GM10847 (cell line): ENCODE data around the gene RTL3.

Experiments used
- POLR2A ChIP-seq: IDR thresholded peaks from 2 replicates; pipeline ENCODE4 v1.6.1; 2011; ENCODE audit not compliant: insufficient read length; ENCODE audit errors: extremely low read depth

RTL3 gene

GRCh38 chrX:78643096-78643495 is 16.0 kb downstream of the RTL3 start:
- TF ChIP-seq POLR2A: no peak

DNA sequence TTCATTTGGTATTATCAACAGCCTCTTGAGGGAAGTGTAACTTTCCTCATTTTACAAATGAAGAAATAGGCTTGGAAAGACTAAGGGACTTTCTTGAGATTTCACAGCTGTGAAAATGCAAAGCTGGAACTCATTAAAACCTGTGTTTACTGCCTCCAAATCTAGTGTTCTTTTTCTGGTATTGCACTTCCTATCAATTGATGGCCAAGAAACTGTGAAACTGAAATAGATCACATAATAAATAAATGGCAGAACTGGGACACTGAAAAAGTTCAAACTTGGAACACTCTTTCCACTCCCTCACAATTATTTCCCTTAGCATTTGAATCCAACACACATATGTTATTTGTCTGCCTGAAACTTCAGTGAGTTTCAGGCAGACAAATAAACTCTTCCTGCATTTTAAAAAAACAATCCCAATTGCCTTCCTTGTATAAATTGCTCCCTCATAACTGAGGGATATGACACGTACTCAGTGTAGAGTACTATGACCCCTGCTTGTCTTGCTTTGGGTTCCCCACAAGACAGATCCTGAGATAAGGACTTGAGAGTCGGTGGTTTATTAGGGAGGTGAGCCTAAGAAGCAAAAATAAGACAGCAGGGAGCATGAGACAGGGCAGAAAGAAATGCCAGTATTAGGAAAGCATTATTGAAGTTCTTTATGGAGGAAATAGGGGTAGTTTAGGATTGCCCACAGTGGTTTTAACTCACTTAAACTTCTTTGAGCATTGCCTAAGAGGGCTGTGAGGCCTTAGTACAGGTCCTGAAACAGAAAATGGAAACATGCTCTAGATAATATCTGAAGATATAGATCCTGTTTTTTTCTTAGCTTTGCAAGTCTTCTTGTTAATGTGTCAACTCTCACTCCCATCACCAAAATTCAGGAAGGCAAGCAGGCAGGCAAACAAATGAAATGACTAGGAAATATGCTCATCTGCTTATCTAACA is 33.9 kb downstream of the RTL3 start:
- no peak for TF ChIP-seq POLR2A

GRCh38 chrX:78624426-78624825 is 34.7 kb downstream of the RTL3 start:
- no peak for TF ChIP-seq POLR2A

DNA sequence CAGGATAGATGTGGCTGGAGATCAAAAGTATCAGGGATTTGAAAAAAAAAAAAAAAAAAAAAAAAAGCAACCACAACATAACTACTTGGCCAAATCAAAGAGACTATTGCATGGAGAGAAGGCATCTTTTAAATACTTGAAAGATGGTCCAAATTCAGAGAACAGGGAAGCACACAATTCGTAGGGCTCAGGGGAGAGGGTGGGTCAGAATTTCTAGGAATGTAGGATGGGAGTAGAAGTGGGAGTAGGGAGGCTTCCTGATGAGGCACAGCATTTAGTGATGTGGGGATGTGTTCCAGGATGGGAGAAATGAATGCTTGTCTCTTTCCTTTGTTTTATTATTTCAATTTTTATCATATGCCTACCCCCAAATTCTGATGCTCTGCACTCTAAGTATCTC is 36.3 kb downstream of the RTL3 start:
- no peak for TF ChIP-seq POLR2A

- no peak for TF ChIP-seq POLR2A
These were observed 39.3 kb downstream of the RTL3 start for GRCh38 chrX:78619834-78620233.

- no peak for TF ChIP-seq POLR2A
These were observed 40.1 kb downstream of the RTL3 start for GRCh38 chrX:78618987-78619386.

- TF ChIP-seq POLR2A: no peak
These were observed 44.9 kb downstream of the RTL3 start for GRCh38 chrX:78614264-78614663.
